ENCODE measurements around the gene MT2A. TPM values are rescaled to one million over a fixed set of nuclear protein-coding genes. Genes with fewer than 3 reads are reported as not detected.
A peak's percentile ranks its signal among the peaks of the same experiment; 100 is the strongest.

The MT2A gene
- total RNA-seq, 1 donor from 2014 or later, result 160 TPM

- peak overlapping the region; percentile 70 for H3K4me3 Mint-ChIP-seq (ENCODE audit: unreplicated experiment)
- no peak for TF ChIP-seq CTCF (IDR thresholded peaks at IDR 0.05)
- no peak for DNase-seq (ENCODE audit: low spot score)
- H3K4me1 Mint-ChIP-seq (ENCODE audit: low read depth), result peaks cover 18% of the 10 kb centered on the region
- H3K27me3 Mint-ChIP-seq (ENCODE audit: low read depth), result peaks cover 70% of the 10 kb centered on the region
- no peaks in the 10 kb centered on the region for H3K9me3 Mint-ChIP-seq (ENCODE audit: low read depth)
- H3K36me3 Mint-ChIP-seq (ENCODE audit: low read depth), result peaks cover 2% of the 10 kb centered on the region
- H3K27ac Mint-ChIP-seq (ENCODE audit: unreplicated experiment), result no peak overlapping the region
Measured at GRCh38 chr16:56639045-56639444, 30.7 kb downstream of the MT2A start.

- TF ChIP-seq CTCF (IDR thresholded peaks at IDR 0.05), result no peak
- H3K4me3 Mint-ChIP-seq (ENCODE audit: unreplicated experiment), result no peak overlapping the region
- H3K27ac Mint-ChIP-seq (ENCODE audit: unreplicated experiment), result no peak overlapping the region
- no peak for DNase-seq (ENCODE audit: low spot score)
- peaks cover 69% of the 10 kb centered on the region for H3K27me3 Mint-ChIP-seq (ENCODE audit: low read depth)
- no peaks in the 10 kb centered on the region for H3K9me3 Mint-ChIP-seq (ENCODE audit: low read depth)
- peaks cover 2% of the 10 kb centered on the region for H3K36me3 Mint-ChIP-seq (ENCODE audit: low read depth)
- peaks cover 14% of the 10 kb centered on the region for H3K4me1 Mint-ChIP-seq (ENCODE audit: low read depth)
Measured at GRCh38 chr16:56640076-56640475, 31.7 kb downstream of the MT2A start.

- H3K9me3 Mint-ChIP-seq (ENCODE audit: low read depth), result no peaks in the 10 kb centered on the region
- no peak for DNase-seq (ENCODE audit: low spot score)
- no peak overlapping the region for H3K4me3 Mint-ChIP-seq (ENCODE audit: unreplicated experiment)
- peaks cover 13% of the 10 kb centered on the region for H3K4me1 Mint-ChIP-seq (ENCODE audit: low read depth)
- H3K27me3 Mint-ChIP-seq (ENCODE audit: low read depth), result peaks cover 70% of the 10 kb centered on the region
- H3K27ac Mint-ChIP-seq (ENCODE audit: unreplicated experiment), result no peak overlapping the region
- peaks cover 2% of the 10 kb centered on the region for H3K36me3 Mint-ChIP-seq (ENCODE audit: low read depth)
- no peak for TF ChIP-seq CTCF (IDR thresholded peaks at IDR 0.05)
Measured at GRCh38 chr16:56641166-56641565, 32.8 kb downstream of the MT2A start.

DNA sequence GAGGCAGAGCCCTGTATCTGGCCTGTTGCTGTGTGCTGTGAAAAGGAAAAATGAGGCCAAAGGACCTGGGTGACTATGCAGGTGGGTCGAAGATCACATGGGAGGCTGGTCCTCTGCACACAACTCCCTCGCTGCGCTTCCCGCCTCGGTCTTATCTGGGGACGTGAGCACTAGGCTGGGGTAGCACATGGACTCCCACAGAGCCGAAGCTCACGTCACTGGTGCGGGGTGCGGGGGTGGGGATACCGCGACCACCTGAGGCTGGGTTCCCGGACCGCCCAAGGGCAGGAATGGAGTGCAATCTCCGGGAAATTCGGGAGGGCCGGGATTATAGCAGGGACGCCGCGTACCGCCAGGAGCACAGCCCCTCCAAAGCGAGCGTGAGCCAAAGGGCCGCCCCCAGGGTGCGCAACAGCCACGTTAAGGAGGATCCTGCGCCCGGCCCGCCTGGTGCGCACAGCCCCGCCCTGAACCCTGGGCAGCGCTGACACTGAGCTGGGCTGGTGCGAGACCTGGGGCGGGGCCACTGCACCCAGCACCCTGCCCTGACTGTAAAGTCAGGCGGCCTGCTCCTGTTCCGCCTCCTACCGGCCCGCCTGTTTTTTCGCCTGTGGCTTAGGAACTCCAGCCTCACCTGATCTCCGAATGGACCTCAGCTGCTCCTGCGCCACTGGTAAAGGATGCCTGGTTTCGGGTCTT lies 34.8 kb downstream of the MT2A start:
- no peak overlapping the region for H3K27ac Mint-ChIP-seq (ENCODE audit: unreplicated experiment)
- peak; percentile 72 for DNase-seq (ENCODE audit: low spot score)
- H3K36me3 Mint-ChIP-seq (ENCODE audit: low read depth), result peaks cover 2% of the 10 kb centered on the region
- H3K4me3 Mint-ChIP-seq (ENCODE audit: unreplicated experiment), result peak overlapping the region; percentile 45
- peaks cover 7% of the 10 kb centered on the region for H3K4me1 Mint-ChIP-seq (ENCODE audit: low read depth)
- peaks cover 59% of the 10 kb centered on the region for H3K27me3 Mint-ChIP-seq (ENCODE audit: low read depth)
- TF ChIP-seq CTCF (IDR thresholded peaks at IDR 0.05), result peak; percentile 64
- H3K9me3 Mint-ChIP-seq (ENCODE audit: low read depth), result no peaks in the 10 kb centered on the region

GRCh38 chr16:56643833-56644232 lies 35.4 kb downstream of the MT2A start:
- TF ChIP-seq CTCF (IDR thresholded peaks at IDR 0.05), result peak; percentile 25
- peak overlapping the region; percentile 45 for H3K4me3 Mint-ChIP-seq (ENCODE audit: unreplicated experiment)
- H3K36me3 Mint-ChIP-seq (ENCODE audit: low read depth), result peaks cover 2% of the 10 kb centered on the region
- no peaks in the 10 kb centered on the region for H3K9me3 Mint-ChIP-seq (ENCODE audit: low read depth)
- peaks cover 59% of the 10 kb centered on the region for H3K27me3 Mint-ChIP-seq (ENCODE audit: low read depth)
- H3K27ac Mint-ChIP-seq (ENCODE audit: unreplicated experiment), result no peak overlapping the region
- H3K4me1 Mint-ChIP-seq (ENCODE audit: low read depth), result peaks cover 4% of the 10 kb centered on the region
- DNase-seq (ENCODE audit: low spot score), result peak; percentile 39
